Measurements from ENCODE around the gene DUSP1.

Gene DUSP1

GRCh38 chr5:172777881-172778814, 7.2 kb upstream of the DUSP1 start:
- no peak for DNase-seq

GRCh38 chr5:172776235-172776594, 5.2 kb upstream of the DUSP1 start:
- no peak for DNase-seq

GRCh38 chr5:172775326-172776234, 4.6 kb upstream of the DUSP1 start:
- no peak for DNase-seq

- no peak for DNase-seq
Measured at GRCh38 chr5:172774561-172775315, 3.7 kb upstream of the DUSP1 start.

GRCh38 chr5:172773481-172774469, 2.8 kb upstream of the DUSP1 start:
- DNase-seq: no peak

GRCh38 chr5:172772112-172772906, 1.3 kb upstream of the DUSP1 start:
- DNase-seq: peak; percentile 42 to 68

GRCh38 chr5:172771439-172772111, 580 bp upstream of the DUSP1 start:
- peak in 1 of 2 experiments; percentile 45 for DNase-seq

GRCh38 chr5:172770374-172770674, 671 bp downstream of the DUSP1 start:
- no peak for DNase-seq

GRCh38 chr5:172769616-172770373, 1.2 kb downstream of the DUSP1 start:
- peak in 1 of 2 experiments; percentile 28 for DNase-seq

- DNase-seq: no peak
Measured at GRCh38 chr5:172769342-172769615, 1.7 kb downstream of the DUSP1 start.

- no peak for DNase-seq
Measured at GRCh38 chr5:172768573-172769341, 2.2 kb downstream of the DUSP1 start.

- no peak for DNase-seq
Measured at GRCh38 chr5:172768098-172768572, 2.9 kb downstream of the DUSP1 start.

- no peak for DNase-seq
Measured at GRCh38 chr5:172766287-172767108, 4.5 kb downstream of the DUSP1 start.

GRCh38 chr5:172765766-172766286, 5.2 kb downstream of the DUSP1 start:
- no peak for DNase-seq

- peak; percentile 92 to 94 for DNase-seq
Measured at GRCh38 chr5:172764861-172765765, 5.9 kb downstream of the DUSP1 start.

- DNase-seq: no peak
Measured at GRCh38 chr5:172763120-172763464, 7.9 kb downstream of the DUSP1 start.

All from NCI-H526 (cell line).